Spleen (tissue), 11 donors: ENCODE measurements around the gene GPR176. TPM values are rescaled to one million over a fixed set of nuclear protein-coding genes. Genes with fewer than 3 reads are reported as not detected.

Source experiments
- DNase-seq: peaks from one replicate; pipeline ENCODE4 v3.0.0-alpha.2; 2020
- H3K27ac ChIP-seq, 8 donors: fragments of 200-600 bp; sonication (generic) in 7 of 8; 1 replicate in 4 of 8; 2 replicates in 4 of 8; pipeline versions ENCODE4 v1.5.0 to v1.8.0; 2016 to 2021; ENCODE audit warnings: inconsistent platforms in 4 of 8, mild to moderate bottlenecking in 4 of 8, moderate library complexity in 1 of 8
- H3K27me3 ChIP-seq, 7 donors: fragments of 200-600 bp; sonication (generic) in 6 of 7; replicated peaks in 1 of 7; 1 replicate in 4 of 7; 2 replicates in 3 of 7; pipeline versions ENCODE4 v1.5.0 to v1.8.0; 2016 to 2021; ENCODE audit warnings: inconsistent platforms in 3 of 7, mild to moderate bottlenecking in 1 of 7
- H3K36me3 ChIP-seq, 6 donors: fragments of 200-600 bp; sonication (generic) in 5 of 6; 1 replicate in 4 of 6; 2 replicates in 2 of 6; pipeline versions ENCODE4 v1.5.0 to v1.8.0; 2016 to 2021; ENCODE audit warnings: inconsistent platforms in 2 of 6
- H3K4me1 ChIP-seq, 6 donors: fragments of 200-600 bp; sonication (generic) in 5 of 6; 1 replicate in 3 of 6; 2 replicates in 3 of 6; pipeline versions ENCODE4 v1.5.0 to v1.8.0; 2016 to 2021; ENCODE audit warnings: inconsistent platforms in 3 of 6
- H3K4me3 ChIP-seq, 8 donors: fragments of 200-600 bp; sonication (generic) in 7 of 8; 1 replicate in 4 of 8; 2 replicates in 4 of 8; pipeline versions ENCODE4 v1.5.0 to v1.8.0; 2016 to 2021; ENCODE audit warnings: inconsistent platforms in 4 of 8, mild to moderate bottlenecking in 4 of 8, moderate library complexity in 2 of 8
- H3K9me3 ChIP-seq, 8 donors: fragments of 200-600 bp; sonication (generic) in 7 of 8; 1 replicate in 4 of 8; 2 replicates in 4 of 8; pipeline versions ENCODE4 v1.5.0 to v1.8.0; 2016 to 2021; ENCODE audit warnings: inconsistent platforms in 4 of 8
- POLR2A ChIP-seq, 3 donors: fragments of 450-650 bp; IDR thresholded peaks; one replicate each; pipeline ENCODE4 v1.5.1; 2017; ENCODE audit warnings: antibody characterized with exemption in 3 of 3, mild to moderate bottlenecking in 1 of 3
- POLR2AphosphoS5 ChIP-seq, 3 donors: sonication (generic); formaldehyde crosslinking; IDR thresholded peaks; one replicate each; pipeline ENCODE4 v1.5.1; 2017; ENCODE audit warnings: antibody characterized with exemption in 3 of 3
- WGBS, 5 donors: extraction: QIAGEN DNeasy Blood & Tissue Kit in 3 of 5; methylation state at CpG; one replicate each; pipeline versions ENCODE4 v1.1.5 to v1.1.7; 2013 to 2018; 5-methylcytosine and 5-hydroxymethylcytosine counted together
- intact Hi-C: fragments of 100-400 bp; cut with DNase I; formaldehyde crosslinking; loops from one replicate; pipeline ENCODE4 v1.15.0; 2023; ENCODE audit warnings: low total_unique reads
- polyA plus RNA-seq, 3 donors: library from polyadenylated mRNA; stranded (reverse); fragments of 200-250 nt; gene quantifications; one replicate each; pipeline ENCODE4 v1.2.1, GENCODE V29; 2013
- total RNA-seq, 7 donors: library from RNA; depleted of rRNA in 3 of 7; stranded (reverse); fragments of >200 nt in 3 of 7; fragmentation: NEBNext Ultra II Directional in 4 of 7; extraction: Animal tissue kit (Norgen Biotek cat#: 25700) in 4 of 7; gene quantifications; one replicate each; pipeline versions ENCODE4 v1.1.0 to v1.2.1, GENCODE V29; 2016 to 2021
- TF ChIP-seq, protein P1 (sequence below), 11 experiments: fragments of 200-600 bp in 7 of 11; fragments of 450-650 bp in 4 of 11; sonication (generic) in 4 of 11; IDR thresholded peaks in 8 of 11; conservative IDR thresholded peaks in 3 of 11; 1 replicate in 7 of 11; 2 replicates in 4 of 11; pipeline versions ENCODE4 v1.4.0 to v1.8.0; 2016 to 2021; ENCODE audit warnings: antibody characterized with exemption in 11 of 11, inconsistent platforms in 4 of 11, mild to moderate bottlenecking in 1 of 11
- donor health status: healthy with polysubstance abuse.
- donor health status: DM: no; HTN: no; CAD: no; lungs with moderate emphysema.
- donor health status: DM: no; HTN: no; CAD: no.
- donor health status: Bipolar disorder and iron deficiency.
- donor health status: healthy.
- donor health status: DM: no; HTN: no; CAD: no.
- donor health status: DM: yes; HTN: yes; CAD: no.

Gene GPR176
- total and polyA plus RNA-seq, 10 donors: 2.7 to 12.8 (median 5.1) TPM

DNA sequence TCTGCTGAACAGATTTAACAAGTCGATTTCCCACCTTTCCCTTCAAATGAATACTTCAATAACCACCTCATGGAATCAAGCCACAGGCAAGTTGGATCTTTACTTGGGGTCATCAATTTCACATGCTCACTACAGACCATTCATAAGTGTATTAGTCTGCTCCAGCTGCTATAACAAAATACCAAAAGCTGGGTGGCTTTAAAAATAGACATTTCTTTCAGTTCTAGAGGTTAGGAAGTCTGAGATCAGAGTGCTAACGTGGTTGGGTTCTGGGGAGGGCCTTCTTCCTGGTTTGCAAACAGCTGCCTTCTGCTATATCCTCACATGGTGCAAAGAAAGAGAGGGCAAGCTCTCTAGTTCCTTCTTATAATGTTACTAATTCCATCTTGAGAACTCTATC, 5.1 kb downstream of the GPR176 start:
- Histone ChIP-seq H3K9me3 (no peaks in the 10 kb centered on the region), H3K4me1 (peaks cover 3 to 13% (median 9%) of the 10 kb centered on the region in 6 donors), H3K4me3 (no peak overlapping the region), H3K36me3 (no peaks in the 10 kb centered on the region), H3K27ac (no peak overlapping the region), H3K27me3 (peaks cover 0 to 41% (median 28%) of the 10 kb centered on the region in 7 donors)
- TF ChIP-seq POLR2A (IDR thresholded peaks at IDR 0.05) (no peak), POLR2AphosphoS5 (IDR thresholded peaks at IDR 0.05) (no peak)
- TF ChIP-seq, protein P1, sequence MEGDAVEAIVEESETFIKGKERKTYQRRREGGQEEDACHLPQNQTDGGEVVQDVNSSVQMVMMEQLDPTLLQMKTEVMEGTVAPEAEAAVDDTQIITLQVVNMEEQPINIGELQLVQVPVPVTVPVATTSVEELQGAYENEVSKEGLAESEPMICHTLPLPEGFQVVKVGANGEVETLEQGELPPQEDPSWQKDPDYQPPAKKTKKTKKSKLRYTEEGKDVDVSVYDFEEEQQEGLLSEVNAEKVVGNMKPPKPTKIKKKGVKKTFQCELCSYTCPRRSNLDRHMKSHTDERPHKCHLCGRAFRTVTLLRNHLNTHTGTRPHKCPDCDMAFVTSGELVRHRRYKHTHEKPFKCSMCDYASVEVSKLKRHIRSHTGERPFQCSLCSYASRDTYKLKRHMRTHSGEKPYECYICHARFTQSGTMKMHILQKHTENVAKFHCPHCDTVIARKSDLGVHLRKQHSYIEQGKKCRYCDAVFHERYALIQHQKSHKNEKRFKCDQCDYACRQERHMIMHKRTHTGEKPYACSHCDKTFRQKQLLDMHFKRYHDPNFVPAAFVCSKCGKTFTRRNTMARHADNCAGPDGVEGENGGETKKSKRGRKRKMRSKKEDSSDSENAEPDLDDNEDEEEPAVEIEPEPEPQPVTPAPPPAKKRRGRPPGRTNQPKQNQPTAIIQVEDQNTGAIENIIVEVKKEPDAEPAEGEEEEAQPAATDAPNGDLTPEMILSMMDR (IDR thresholded peaks at IDR 0.05 in 8 of 11, conservative IDR thresholded peaks at IDR 0.05 in 3 of 11): no peak
- intact Hi-C loops: no loop called here
- no peak for DNase-seq
- WGBS, 5 donors: 45 to 78% (median 52%) methylated on average over 2 of the region's 2 CpGs

- 65 to 90% (median 79%) methylated on average over 5 of the region's 5 CpGs for WGBS, 5 donors
- Histone ChIP-seq H3K4me1 (no peaks in the 10 kb centered on the region), H3K9me3 (no peaks in the 10 kb centered on the region), H3K27me3 (no peaks in the 10 kb centered on the region), H3K36me3 (no peaks in the 10 kb centered on the region), H3K4me3 (no peak overlapping the region), H3K27ac (no peak overlapping the region)
- no peak for DNase-seq
- TF ChIP-seq POLR2AphosphoS5 (IDR thresholded peaks at IDR 0.05) (no peak), POLR2A (IDR thresholded peaks at IDR 0.05) (no peak)
- TF ChIP-seq, protein P1 (IDR thresholded peaks at IDR 0.05 in 8 of 11, conservative IDR thresholded peaks at IDR 0.05 in 3 of 11): no peak
- intact Hi-C loops: no loop called here
These were observed 11.1 kb downstream of the GPR176 start for GRCh38 chr15:39909007-39909406.

GRCh38 chr15:39908186-39908585, 11.9 kb downstream of the GPR176 start:
- DNase-seq: no peak
- WGBS, 5 donors: 42 to 74% (median 67%) methylated on average over 1 of the region's 1 CpG
- Histone ChIP-seq H3K9me3 (no peaks in the 10 kb centered on the region), H3K27ac (no peak overlapping the region), H3K27me3 (no peaks in the 10 kb centered on the region), H3K4me1 (no peaks in the 10 kb centered on the region), H3K4me3 (no peak overlapping the region), H3K36me3 (no peaks in the 10 kb centered on the region)
- intact Hi-C loops: no loop called here
- TF ChIP-seq, protein P1 (IDR thresholded peaks at IDR 0.05 in 8 of 11, conservative IDR thresholded peaks at IDR 0.05 in 3 of 11): no peak
- TF ChIP-seq POLR2A (IDR thresholded peaks at IDR 0.05) (no peak), POLR2AphosphoS5 (IDR thresholded peaks at IDR 0.05) (no peak)

DNA sequence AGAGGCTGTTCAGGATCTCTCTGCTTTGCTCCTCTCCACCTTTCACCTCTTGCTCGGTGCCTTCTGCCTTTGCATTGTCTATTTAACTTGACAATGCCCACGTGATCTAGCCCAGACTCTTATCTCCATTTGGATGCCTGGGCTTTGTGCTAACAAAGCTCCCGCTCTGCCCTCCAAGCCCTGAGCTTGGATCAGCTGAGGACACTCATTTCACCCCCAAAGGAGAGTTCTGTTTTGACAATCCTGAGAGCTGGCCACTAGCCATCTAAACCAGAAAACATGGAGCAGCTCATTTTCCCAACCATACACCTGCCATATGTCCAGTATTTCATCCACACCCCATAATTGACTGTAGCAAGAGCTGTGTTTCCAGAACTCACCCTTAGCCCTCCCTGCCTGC, 12.8 kb downstream of the GPR176 start:
- no peak for DNase-seq
- Histone ChIP-seq H3K27me3 (no peaks in the 10 kb centered on the region), H3K9me3 (no peaks in the 10 kb centered on the region), H3K36me3 (no peaks in the 10 kb centered on the region), H3K4me3 (no peak overlapping the region), H3K4me1 (no peaks in the 10 kb centered on the region), H3K27ac (no peak overlapping the region)
- intact Hi-C loops: no loop called here
- 81 to 90% (median 83%) methylated on average over 3 of the region's 3 CpGs for WGBS, 5 donors
- TF ChIP-seq POLR2AphosphoS5 (IDR thresholded peaks at IDR 0.05) (no peak), POLR2A (IDR thresholded peaks at IDR 0.05) (no peak)
- TF ChIP-seq, protein P1 (IDR thresholded peaks at IDR 0.05 in 8 of 11, conservative IDR thresholded peaks at IDR 0.05 in 3 of 11): no peak
